CMK (cell line): ENCODE measurements around the gene HS3ST6.
"Not testable (repeated sequence)": the region's sequence is repeated elsewhere in the genome, so short reads cannot be mapped to it uniquely, and the experiment has no call there.

ENCODE experiments used
- DNase-seq: peaks from one replicate; pipeline ENCODE4 v3.0.0-alpha.2; 2010; ENCODE audit warnings: low read depth

HS3ST6 gene

GRCh38 chr16:1926271-1926670 lies 8.1 kb upstream of the HS3ST6 start:
- no peak for DNase-seq

DNA sequence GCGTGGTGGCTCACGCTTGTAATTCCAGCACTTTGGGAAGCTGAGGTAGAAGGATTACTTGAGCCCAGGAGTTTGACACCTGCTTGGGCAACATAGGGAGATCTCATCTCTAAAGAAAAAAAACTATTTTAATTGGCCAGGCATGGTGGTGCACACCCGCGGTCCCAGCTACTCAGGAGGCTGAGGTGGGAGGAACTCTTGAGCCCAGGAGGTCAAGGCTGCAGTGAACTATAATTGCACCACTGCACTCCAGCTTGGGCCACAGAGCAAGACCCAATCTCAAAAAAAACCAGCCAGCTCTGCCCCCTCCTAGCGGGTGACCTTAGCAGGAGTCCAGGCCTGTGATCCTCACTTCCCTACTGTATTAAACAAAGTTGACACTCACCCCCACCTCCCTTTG lies 5.9 kb upstream of the HS3ST6 start:
- no peak for DNase-seq

- no peak for DNase-seq
Measured at GRCh38 chr16:1923299-1924034, 5.3 kb upstream of the HS3ST6 start.

GRCh38 chr16:1922357-1922756 lies 4.1 kb upstream of the HS3ST6 start:
- no peak for DNase-seq

DNA sequence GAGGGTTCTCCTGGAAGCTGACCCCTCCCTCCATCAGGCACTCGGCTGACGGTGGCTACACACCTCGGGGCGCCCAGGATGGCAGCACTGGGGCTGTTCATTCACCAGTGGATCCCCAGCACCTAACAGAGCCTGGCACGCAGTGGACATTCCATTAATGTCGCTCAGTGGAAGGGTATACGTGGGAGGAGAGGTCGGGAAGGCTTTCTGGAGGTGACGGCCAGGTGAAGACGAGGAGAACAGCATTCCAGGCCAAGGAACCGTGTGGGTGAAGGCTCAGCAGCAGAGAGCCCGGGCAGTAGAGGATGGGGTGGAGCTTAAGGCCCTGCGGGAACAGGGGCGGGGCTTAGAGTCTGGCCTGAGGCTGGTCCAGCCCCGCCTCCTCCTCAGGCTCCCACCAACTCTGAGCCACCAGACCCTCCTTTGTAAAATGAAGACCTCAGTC lies 2.5 kb upstream of the HS3ST6 start:
- no peak for DNase-seq

DNA sequence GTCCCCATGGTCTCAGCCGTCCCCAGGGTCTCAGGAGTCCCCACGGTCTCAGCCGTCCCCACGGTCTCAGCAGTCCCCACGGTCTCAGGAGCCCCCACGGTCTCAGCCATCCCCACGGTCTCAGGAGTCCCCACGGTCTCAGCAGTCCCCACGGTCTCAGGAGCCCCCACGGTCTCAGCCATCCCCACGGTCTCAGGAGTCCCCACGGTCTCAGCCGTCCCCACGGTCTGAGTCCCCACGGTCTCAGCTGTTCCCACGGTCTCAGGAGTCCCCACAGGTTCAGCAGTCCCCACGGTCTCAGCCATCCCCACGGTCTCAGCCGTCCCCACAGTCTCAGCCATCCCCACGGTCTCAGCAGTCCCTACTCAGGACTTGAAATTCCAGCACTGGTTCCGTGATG lies 1.9 kb upstream of the HS3ST6 start:
- not testable (repeated sequence) for DNase-seq

GRCh38 chr16:1919327-1919998 lies 1.2 kb upstream of the HS3ST6 start:
- DNase-seq, result no peak

DNA sequence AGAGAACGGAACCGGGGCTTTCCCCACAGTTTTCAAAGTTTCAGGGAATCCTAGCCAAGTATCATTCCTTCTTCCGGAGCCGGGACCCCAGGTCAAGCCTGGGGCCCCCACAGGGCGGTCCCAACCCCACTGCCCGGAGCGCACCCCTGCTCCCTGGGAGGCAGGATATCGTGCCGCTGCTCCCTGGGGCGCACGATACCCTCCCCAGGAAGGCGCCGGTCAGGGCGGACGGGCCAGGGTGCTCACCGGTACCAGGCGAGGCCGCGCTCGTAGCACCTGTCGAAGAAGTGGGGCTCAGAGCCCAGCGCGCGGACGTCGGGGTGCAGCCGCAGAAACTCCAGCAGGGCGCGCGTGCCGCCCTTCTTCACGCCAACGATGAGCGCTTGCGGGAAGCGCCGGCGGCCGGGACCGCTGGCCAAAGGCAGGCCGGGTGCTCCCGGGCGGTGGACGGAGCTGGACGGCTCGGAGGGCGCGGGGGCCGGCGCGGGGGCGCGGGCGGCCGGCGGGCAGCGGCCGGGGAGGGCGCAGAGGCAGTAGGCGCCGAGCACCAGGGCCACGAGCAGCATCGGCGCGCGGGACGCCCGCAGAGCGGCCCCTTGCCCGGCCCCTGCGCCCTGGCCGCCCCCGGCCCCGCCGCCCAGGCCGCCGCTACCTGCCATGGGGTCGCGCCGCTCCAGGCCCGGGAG lies 407 bp downstream of the HS3ST6 start:
- no peak for DNase-seq

DNA sequence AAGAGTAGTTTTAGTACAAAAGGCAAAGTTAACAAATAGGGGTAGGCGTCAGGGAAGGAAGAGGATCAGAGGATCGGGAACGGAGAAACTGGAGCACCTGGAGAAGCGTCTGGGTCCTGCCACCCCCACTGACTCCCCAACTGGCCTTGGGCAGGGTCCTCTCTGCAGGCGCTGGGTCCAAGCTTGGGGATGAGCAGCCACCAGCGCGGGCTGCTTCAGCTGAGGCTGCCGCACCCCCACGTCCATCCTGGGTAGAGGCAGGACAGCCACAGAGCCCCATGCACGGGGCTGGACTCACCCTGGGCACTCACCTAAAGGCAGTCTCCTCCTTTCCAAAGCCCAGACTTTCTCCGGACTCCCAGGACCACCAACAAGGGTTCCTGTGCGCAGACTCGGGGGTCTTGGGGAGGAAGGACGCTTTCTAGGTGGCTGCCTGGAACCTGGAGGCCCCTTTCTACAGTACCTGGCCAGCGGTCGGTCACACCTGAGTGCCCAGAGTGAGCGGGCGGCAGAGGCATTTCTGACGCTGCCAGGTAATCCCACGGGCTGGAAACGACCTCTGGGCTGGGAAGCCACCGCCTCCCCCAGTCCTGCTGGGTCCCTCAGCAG lies 1.1 kb downstream of the HS3ST6 start:
- no peak for DNase-seq

DNA sequence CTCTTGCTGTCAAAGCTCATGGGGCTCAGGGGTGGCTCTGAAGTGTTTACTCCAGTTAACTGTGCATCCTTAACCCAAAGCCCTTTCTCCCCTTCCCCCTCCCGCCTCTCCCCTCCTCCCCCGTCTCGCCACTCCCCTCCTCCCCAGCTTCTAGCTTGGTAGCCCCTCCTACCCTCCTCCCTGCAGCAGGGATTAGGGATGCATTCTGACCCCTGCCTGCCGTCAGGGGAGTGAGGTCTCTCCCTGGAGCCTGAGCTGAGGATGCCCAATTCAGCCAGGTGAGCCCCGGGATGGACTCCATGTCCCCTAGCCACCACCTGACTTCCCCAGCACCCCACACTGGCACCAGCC lies 1.6 kb downstream of the HS3ST6 start:
- no peak for DNase-seq

DNA sequence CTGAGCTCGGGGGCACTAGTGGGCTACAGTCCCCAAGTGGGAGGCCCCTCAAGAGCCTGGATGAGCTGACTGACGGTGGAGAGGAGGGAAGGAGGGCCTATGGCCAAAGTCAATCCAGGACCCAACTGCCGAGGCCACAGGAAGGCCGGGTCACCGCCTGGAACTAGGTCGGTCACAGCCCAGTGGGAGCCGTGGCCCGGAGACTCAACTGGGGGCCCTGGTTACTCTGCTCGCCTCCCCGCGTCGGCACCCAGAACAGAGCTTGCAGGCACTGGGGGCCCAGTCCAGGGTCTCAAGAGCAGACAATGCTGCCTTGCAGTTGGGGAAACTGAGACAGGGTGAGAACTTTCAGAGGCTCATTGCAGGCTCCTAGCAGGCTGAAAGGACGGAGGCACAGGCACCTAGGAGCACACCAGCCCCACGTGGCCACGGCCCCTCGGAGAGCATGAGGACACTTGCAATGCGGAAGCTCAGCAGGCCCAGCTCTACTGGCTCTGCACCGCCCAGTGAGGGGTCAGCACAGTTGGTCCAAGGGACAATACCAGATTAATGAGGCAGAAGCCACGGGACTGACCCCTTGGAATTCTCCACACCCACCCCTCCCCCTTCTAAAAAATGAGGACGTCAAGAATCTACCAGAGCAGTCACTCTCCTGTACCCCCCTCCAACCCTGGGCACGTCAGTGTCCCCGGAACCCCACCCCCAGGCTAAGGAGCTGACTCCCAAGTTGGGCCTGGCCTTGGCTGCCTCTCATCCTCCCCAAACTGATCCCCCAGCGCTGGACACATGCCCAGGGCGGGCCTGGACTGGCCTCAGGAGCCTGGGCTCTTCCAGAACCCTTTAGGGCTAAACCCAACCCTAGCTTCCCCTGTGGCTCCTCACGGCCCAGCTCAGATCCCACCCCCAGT lies 2.2 kb downstream of the HS3ST6 start:
- DNase-seq, result no peak

- DNase-seq, result no peak
Measured at GRCh38 chr16:1914988-1915387, 3.2 kb downstream of the HS3ST6 start.

DNA sequence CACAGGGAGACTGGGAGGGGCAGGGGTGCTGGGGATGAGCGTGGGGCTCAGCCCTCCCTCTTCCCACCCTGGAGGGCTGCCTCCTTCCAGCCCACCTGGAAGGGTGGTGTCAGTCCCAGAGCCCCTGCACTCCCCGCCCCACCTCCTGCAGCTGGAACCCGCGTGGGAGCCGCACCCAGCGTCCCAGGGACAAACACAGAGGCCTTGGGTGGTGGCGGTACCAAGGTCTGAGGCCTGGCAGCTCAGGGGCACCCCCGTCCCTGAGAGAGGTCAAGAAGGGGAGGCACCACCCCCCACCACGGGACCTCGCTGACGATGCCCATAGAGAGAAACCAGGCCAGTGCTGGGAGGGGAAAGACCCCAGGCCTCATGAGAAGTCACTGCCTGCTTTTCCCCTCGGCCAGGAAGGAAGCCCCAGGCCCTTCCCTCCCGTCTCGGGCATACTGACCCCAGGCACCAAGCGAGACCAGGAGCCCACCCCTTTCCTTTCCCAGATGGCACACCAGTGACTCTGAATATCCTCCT lies 4.1 kb downstream of the HS3ST6 start:
- DNase-seq, result no peak

DNA sequence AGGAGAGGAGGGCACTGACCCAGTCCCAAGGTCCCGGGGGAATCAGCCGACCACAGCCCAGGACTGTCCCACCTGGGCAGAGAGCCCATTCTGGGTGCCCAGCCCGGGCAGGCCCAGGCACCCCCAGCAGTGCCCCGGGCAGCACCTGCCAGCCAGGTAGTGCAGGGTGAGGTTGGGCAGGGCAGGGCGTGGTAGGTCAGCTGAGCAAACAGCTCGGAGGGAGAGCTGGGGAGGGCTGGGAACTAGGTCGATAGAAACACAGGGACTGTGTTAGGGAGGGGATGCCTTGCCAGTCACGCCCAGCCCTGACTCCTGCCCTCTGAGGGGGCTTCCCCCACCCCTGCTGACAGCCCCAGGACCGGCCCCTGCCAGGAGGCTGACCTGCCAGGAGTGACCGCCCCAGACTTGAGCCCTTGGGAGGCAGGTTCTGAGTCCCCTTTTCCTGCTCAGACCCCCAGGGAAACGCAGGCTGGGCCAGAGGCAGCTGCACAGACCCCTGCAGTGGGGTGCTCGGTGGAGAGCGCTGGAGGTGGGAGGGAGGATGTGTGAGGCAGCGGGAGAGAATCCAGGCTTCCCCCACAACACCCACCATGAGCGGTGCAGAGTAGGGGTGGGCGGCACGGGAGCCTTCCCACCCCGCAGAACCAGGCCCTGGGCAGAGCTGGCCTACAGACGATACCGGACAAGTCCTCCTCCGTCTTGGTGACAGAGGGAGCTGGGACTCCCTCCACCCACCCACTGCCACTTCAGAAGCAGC lies 4.7 kb downstream of the HS3ST6 start:
- DNase-seq, result no peak

- no peak for DNase-seq
Measured at GRCh38 chr16:1912215-1912543, 6.0 kb downstream of the HS3ST6 start.

DNA sequence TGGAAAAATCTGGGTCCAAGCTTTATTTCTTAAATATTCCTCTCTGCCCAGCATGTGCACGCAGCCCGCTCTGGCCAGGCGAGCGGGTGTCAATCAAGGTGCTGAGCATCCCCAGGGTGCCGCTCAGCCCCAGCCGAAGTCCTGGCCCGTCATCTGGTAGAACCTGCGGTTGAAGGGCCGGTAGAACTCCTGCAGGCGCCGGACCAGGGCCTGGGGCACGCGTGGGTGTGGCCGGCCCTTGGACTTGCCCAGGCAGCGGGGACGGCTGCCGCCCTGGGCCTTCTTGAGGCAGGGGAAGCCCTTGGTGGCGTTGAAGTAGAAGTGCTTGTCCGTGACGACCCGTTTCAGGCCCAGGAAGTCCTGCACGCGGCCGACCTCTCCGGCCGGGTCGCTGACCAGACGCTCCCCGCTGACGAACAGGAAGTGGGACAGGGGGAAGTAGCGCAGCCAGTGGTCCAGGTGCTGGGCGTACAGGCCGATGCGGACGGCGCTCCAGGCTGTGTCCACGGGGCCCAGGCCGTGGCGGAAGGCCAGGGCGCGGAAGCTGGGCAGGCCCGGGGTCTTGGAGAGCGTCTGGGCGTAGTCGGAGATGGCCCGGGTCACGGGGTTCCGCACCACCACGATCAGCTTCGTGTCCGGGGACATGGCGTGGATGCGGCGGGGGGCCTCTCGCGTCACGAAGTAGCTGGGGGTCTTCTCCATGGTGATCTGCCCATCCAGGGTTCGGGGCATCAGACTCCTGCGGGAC lies 6.6 kb downstream of the HS3ST6 start:
- no peak for DNase-seq

DNA sequence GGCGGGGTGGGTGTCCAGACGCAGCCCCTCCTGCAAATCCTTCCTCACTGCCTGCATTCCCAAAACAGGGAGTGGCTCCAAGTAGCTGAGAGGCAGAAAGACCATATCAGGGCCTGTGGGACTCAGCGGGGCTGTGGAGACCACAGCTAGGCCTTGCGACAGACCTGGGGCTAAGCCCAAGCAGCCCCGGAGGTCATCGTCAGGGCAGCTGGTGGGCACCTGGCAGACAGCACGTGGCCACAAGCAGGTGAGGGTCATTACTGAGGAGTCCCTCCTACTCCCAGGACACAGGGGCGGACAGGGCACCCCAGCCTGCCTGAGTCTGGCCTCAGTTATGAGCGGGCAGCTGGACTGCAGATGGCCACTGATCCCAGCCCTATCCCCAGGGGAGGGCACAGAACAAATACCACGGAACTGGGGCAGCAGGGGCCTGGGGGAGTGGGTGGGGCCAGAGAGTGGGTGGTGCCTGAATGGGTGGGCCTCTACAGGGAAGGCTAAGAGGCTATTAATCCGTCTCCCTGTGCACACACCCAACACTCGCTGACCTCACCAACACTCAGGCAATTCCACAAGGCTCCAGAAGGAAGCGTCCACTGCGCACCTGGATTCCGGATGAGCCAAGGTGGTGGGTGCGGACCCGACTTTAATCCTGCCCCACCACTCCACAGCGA lies 8.5 kb downstream of the HS3ST6 start:
- no peak for DNase-seq

GRCh38 chr16:1908983-1909382 lies 9.2 kb downstream of the HS3ST6 start:
- no peak for DNase-seq

GRCh38 chr16:1908184-1908583 lies 10.0 kb downstream of the HS3ST6 start:
- DNase-seq, result no peak
